ENCODE results near the gene STRIP1. TPM values are rescaled to one million over a fixed set of nuclear protein-coding genes. Genes with fewer than 3 reads are reported as not detected.
A peak's percentile ranks its signal among the peaks of the same experiment; 100 is the strongest.

STRIP1 gene
- total RNA-seq, 2 donors from 2014 or later = 64.9 to 66.1 TPM

GRCh38 chr1:110070282-110070669, 35.9 kb downstream of the STRIP1 start:
- Histone ChIP-seq H3K9me3 (ENCODE audit: control insufficient read depth, low read length) (no peaks in the 10 kb centered on the region), H3K4me1 (ENCODE audit: control insufficient read depth, insufficient read depth, low read length) (no peaks in the 10 kb centered on the region), H3K4me3 (ENCODE audit: low read length) (no peak overlapping the region), H3K36me3 (ENCODE audit: control insufficient read depth, insufficient read depth, low read length) (no peaks in the 10 kb centered on the region), H3K9ac (ENCODE audit: extremely low read depth, low read length, poor library complexity, severe bottlenecking) (no peak overlapping the region), H3K27me3 (ENCODE audit: control insufficient read depth, insufficient read depth, low read length, poor library complexity, severe bottlenecking) (peaks cover 98% of the 10 kb centered on the region), H3K27ac (ENCODE audit: low read depth, low read length) (no peak overlapping the region)
- TF ChIP-seq CTCF (conservative IDR thresholded peaks at IDR 0.05) = no peak
- Mint-ChIP-seq H3K36me3 (ENCODE audit: low read depth) (no peaks in the 10 kb centered on the region), H3K4me3 (peak overlapping the region; percentile 47), H3K27me3 (ENCODE audit: insufficient read depth) (peaks cover 94% of the 10 kb centered on the region), H3K4me1 (peaks cover 9% of the 10 kb centered on the region), H3K9me3 (no peaks in the 10 kb centered on the region), H3K27ac (no peak overlapping the region)
- 4 to 7% methylated on average over 16 to 52 of the region's 52 CpGs for WGBS, 2 experiments (ENCODE audit: insufficient coverage in 1 of 2, insufficient read length in 1 of 2)
- DNase-seq = peak; percentile 70

DNA sequence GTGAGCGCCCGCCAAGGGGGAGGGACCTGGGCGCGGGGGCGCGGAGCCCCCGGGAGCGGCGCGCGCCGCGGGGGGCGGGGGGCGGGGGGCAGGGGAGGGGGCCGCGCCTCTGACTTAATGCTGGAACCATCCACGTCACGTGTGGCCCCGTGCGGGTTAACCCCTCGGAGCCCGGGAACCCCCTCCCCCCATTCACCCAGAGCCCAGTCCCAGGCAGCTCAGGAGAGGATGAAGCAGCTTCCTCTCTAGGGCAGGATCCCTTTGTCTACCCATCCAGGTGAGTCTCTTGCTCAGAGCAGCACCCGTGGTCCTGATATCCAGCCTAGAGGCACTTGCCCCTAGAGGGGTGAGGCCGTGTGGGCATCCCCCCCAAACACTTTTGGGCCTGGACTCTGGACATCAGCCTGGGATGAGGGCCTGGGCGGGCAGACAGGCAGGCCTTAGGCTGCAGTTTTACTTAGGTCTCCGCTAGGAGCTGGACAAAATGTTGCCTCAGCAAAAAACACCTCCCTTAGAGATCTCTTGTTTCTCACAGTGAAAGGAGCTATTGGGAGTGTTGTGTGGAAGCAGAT, 36.3 kb downstream of the STRIP1 start, which contains the start of gene ALX3:
TSS of gene ALX3 (minus strand) at position 2 of the 572 bp plus-strand sequence. CDS start 60 bp downstream, outside the sequence.
- no peaks in the 10 kb centered on the region for H3K4me1 ChIP-seq (ENCODE audit: control insufficient read depth, insufficient read depth, low read length)
- peaks cover 93% of the 10 kb centered on the region for H3K27me3 Mint-ChIP-seq (ENCODE audit: insufficient read depth)
- no peak within 1 kb of the TSS for H3K27ac Mint-ChIP-seq
- WGBS, 2 experiments (ENCODE audit: insufficient coverage in 1 of 2, insufficient read length in 1 of 2) = 9 to 14% methylated on average over 2 to 27 of the region's 27 CpGs
- no peaks in the 10 kb centered on the region for H3K36me3 ChIP-seq (ENCODE audit: control insufficient read depth, insufficient read depth, low read length)
- peaks cover 98% of the 10 kb centered on the region for H3K27me3 ChIP-seq (ENCODE audit: control insufficient read depth, insufficient read depth, low read length, poor library complexity, severe bottlenecking)
- peaks cover 9% of the 10 kb centered on the region for H3K4me1 Mint-ChIP-seq
- H3K27ac ChIP-seq (ENCODE audit: low read depth, low read length) = no peak within 1 kb of the TSS
- no peak within 1 kb of the TSS for H3K4me3 ChIP-seq (ENCODE audit: low read length)
- DNase-seq = peak; percentile 72
- no peak within 1 kb of the TSS for H3K9ac ChIP-seq (ENCODE audit: extremely low read depth, low read length, poor library complexity, severe bottlenecking)
- H3K36me3 Mint-ChIP-seq (ENCODE audit: low read depth) = no peaks in the 10 kb centered on the region
- H3K4me3 Mint-ChIP-seq = peak within 1 kb of the TSS; percentile 47
- H3K9me3 Mint-ChIP-seq = no peaks in the 10 kb centered on the region
- no peaks in the 10 kb centered on the region for H3K9me3 ChIP-seq (ENCODE audit: control insufficient read depth, low read length)
- no peak for TF ChIP-seq CTCF (conservative IDR thresholded peaks at IDR 0.05)

DNA sequence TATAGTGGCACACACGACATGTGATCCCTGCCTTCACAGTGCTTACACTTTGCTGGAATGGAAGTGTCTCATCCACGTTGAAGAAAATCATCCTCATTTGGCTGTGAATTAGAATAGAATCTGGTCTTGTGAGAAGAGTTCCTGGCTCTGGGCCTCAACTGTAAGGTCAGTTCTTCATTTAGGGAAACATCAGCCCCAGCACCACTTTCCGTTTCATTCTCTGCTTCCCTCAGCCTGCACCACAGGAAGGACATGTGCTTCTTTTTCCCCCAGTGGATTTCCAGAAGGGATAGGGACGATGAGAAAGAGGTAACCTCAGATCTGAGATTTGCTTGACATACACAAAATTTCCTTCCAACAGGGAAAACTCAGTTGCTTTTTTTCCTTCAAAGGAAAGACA, 39.7 kb downstream of the STRIP1 start:
- Histone ChIP-seq H3K4me3 (ENCODE audit: low read length) (no peak overlapping the region), H3K9me3 (ENCODE audit: control insufficient read depth, low read length) (no peaks in the 10 kb centered on the region), H3K4me1 (ENCODE audit: control insufficient read depth, insufficient read depth, low read length) (no peaks in the 10 kb centered on the region), H3K36me3 (ENCODE audit: control insufficient read depth, insufficient read depth, low read length) (no peaks in the 10 kb centered on the region), H3K9ac (ENCODE audit: extremely low read depth, low read length, poor library complexity, severe bottlenecking) (no peak overlapping the region), H3K27ac (ENCODE audit: low read depth, low read length) (no peak overlapping the region), H3K27me3 (ENCODE audit: control insufficient read depth, insufficient read depth, low read length, poor library complexity, severe bottlenecking) (peaks cover 98% of the 10 kb centered on the region)
- no peak overlapping the region for H3K4me3 Mint-ChIP-seq
- no peak overlapping the region for H3K27ac Mint-ChIP-seq
- peaks cover 91% of the 10 kb centered on the region for H3K27me3 Mint-ChIP-seq (ENCODE audit: insufficient read depth)
- DNase-seq = no peak
- no peaks in the 10 kb centered on the region for H3K36me3 Mint-ChIP-seq (ENCODE audit: low read depth)
- H3K9me3 Mint-ChIP-seq = no peaks in the 10 kb centered on the region
- H3K4me1 Mint-ChIP-seq = peaks cover 1% of the 10 kb centered on the region
- TF ChIP-seq CTCF (conservative IDR thresholded peaks at IDR 0.05) = no peak
- WGBS, 2 experiments (ENCODE audit: insufficient coverage in 1 of 2, insufficient read length in 1 of 2) = 68 to 78% methylated on average over 4 of the region's 4 CpGs

All from endodermal cell (in vitro differentiated cells).